GM12892 (cell line): ENCODE data around the gene SHOX.

Experiments used
- POLR2A ChIP-seq: IDR thresholded peaks from 2 replicates; pipeline ENCODE4 v1.6.1; 2011; ENCODE audit warnings: low read depth, low read length, control low read depth
- POLR2AphosphoS5 ChIP-seq: IDR thresholded peaks from 2 replicates; pipeline ENCODE4 v1.6.1; 2011; ENCODE audit warnings: low read depth, low read length, control low read depth
- TAF1 ChIP-seq: IDR thresholded peaks from 2 replicates; pipeline ENCODE4 v1.6.1; 2011; ENCODE audit warnings: low read depth, mild to moderate bottlenecking, control low read depth, low read length, borderline replicate concordance

DNA sequence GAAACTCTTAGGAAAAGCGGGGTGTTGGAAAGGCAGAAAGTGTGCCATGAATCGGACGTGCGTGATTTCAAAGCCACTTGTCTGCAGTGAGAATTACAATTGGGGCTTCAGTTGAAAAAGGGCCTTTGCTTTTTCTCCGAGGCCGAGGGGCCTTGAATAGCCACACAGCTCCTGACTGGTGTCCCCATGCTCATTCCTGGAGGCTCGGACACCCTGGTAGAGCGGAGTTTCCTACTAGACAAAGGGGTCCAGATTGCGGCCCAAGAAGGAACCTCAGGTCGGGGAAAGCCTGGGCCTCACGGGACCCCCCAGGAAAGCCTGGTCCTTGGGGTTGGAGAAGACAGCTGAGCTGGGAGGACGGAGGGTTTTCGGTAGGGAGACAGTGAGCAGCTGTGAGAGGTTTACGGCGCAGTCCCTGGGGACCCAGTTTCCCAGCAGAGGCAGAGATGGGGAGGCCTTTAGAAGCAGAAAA, 3.0 kb upstream of the SHOX start:
- TF ChIP-seq POLR2AphosphoS5 = no peak
- TF ChIP-seq TAF1 = no peak
- TF ChIP-seq POLR2A = no peak
